Retina (tissue), 1 donor: ENCODE results near the gene GRAMD4.
"Not testable (repeated sequence)": the region's sequence is repeated elsewhere in the genome, so short reads cannot be mapped to it uniquely, and the experiment has no call there.

ENCODE experiments used
- DNase-seq: peaks from one replicate; pipeline ENCODE4 v3.0.0-alpha.2; 2016

The GRAMD4 gene

DNA sequence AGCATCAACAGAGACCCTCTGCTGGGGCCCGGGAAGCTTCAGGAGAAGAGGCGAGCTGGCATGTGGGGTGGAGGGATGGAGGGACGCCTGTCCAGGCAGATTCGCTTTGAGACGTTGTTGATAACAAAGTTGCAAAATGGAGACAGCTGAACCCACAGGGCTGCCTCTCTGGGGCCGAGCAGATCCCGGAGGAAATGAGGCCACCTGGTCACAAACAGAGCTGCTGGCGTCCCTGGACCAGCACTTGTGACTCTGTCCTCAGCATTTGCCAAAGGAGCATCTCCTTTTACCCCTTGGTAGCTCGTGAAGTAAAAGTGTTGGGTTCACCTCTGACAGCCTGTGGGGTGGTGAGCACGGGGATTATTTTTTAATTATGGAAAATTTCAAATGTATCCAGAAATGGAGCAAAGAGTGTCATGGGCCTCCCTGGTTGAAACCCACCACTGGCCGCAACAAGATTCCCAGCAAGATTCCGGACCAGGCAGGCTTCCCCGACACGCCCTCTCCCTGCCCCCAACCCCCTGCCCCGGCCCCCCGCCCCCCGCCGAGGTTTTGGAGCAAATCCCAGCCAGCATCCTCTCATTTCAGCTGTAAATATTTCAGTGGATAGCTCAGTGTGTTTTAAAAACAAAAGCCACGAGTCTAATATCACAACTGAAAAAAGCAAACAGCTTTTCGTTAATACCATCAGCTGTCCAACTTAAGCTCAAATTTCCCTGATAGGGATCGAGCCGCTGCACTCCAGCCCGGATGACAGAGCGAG, 20.3 kb downstream of the GRAMD4 start:
- DNase-seq = no peak

DNA sequence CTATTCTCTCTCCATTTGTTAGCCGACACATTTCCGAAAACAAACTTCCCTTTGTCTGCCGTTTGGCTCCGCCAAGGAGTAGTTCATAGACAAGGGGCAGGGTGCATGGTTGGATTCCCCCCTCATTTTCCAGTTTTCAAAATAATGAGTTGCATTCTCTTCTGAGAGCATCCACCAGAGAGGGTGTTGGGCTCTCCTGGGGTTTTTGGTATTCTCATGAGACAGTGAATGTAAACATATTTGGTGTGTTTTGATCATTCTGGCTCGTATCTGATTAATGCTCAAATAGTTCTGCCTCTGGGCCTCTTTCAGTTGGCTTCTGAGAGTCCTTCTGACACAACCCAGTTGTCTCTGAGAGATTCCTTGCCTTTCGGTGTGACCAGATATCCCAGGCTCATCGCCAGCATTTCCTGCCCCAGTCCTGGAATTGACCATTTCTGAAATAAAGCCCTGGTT, 21.7 kb downstream of the GRAMD4 start:
- DNase-seq = no peak

GRCh38 chr22:46642840-46643480, 22.8 kb downstream of the GRAMD4 start:
- not testable (repeated sequence) for DNase-seq

- DNase-seq = no peak
Measured at GRCh38 chr22:46646531-46647215, 26.5 kb downstream of the GRAMD4 start.

- DNase-seq = not testable (repeated sequence)
Measured at GRCh38 chr22:46648225-46648820, 28.1 kb downstream of the GRAMD4 start.

GRCh38 chr22:46649141-46650077, 29.2 kb downstream of the GRAMD4 start:
- DNase-seq = no peak

DNA sequence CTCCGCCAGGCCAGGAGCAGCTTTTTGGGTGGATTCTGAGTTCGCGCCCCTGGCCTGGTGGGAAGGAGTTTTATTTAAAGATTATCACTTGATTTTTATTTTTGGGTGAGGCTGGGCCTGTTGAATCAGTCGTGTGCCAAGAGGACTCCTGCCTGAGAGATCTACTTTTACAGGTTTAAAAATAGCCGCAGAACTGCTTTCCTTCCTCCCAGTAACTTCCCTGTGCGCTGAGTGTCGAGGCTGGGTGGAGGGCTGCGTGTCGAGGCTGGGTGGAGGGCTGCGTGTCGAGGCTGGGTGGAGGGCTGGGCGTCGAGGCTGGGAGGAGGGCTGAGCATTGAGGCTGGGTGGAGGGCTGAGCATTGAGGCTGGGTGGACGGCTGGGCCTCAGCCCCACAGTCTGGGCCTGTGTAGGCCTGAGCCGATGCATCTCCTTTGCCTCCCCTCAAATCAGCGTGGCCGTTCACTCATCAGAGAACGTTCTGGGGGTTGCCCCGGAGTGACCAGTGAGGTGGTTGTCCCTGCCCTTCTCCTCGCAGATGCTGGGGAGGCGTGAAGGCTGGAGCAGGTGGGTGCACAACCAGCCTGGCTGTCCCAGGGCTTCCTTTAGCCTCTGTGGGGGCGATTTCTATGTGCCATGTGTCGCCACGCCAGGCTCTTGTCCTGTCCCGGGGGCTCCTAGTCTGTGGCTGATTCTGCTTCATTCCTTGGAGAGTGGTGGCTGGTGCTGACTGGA, 30.1 kb downstream of the GRAMD4 start:
- no peak for DNase-seq

DNA sequence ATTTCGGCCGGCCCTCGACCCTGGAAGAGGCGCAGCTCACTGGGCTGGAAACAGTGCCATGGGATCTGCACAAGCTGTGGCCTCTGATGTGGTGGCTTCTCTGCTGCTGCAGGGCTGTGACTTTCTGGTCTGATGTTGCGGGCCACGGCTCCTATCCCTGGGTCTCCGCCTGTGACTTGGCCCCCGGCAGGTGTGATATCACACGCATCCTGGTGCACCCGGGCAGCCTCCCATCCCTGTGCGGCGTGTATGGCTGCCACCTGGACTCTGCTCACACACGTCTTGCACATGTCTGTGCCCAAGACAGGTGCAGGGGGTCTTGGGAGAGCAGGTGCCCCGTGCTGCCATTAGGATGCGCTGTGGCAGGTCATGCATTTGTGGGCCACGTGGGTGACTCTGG, 31.1 kb downstream of the GRAMD4 start:
- no peak for DNase-seq

DNA sequence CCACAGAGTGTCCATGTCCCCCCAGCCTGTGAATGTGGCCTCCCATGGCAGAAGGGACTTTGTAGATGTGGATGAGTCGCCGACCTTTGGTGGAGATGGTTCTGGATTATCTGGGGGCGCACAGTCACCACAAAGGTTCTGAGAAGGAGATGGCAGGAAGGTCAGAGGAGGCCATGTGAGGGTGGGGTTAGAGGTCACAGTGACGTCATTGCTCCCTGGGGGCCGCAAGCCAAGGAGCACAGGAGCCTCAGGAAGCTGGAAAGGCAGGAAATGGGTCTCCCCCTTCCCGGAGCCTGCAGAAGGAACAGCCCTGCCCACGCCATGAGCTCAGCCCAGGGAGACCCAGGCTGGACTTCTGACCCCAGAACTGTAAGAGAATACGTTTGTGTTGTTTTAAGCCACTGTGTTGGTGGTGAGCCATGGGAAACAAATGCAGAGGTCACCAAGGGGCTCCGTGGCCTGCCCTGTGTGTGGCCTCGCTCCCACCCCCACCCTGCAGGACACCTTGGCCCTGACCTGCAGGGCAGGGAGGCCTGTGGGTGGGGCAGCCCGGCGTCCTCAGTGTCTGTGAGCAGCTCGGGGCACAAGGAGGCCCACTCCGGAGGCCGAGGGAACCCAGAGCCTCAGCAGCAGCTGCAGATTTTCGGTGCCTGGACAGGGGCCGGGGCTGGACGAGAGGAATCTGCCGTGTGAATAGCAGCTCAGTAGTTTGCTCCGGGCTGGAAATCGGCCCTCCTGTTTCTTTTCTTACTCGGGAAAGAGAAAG, 32.1 kb downstream of the GRAMD4 start:
- DNase-seq = no peak

GRCh38 chr22:46652847-46653331, 32.7 kb downstream of the GRAMD4 start:
- DNase-seq = peak; percentile 72

DNA sequence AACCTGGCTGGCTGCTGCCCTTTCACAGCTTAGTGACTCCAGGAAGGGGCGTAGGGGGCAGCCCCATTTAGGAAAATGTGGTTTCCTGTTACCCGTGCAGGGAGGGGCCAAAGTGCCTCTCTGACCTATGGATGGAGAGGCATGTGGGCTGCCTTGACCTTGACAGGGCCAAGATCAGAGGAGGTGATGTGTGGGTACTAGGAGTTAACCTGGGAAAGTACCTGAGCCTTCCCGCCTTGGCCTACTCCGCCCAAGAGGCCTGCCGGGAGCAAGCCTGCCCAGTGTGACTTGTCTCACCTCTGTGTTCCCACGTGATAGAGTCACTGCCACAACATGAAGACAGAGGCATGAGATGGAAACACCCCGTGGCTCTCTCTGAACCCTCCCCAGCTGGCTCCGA, 33.4 kb downstream of the GRAMD4 start:
- no peak for DNase-seq

- no peak for DNase-seq
Measured at GRCh38 chr22:46654426-46654825, 34.2 kb downstream of the GRAMD4 start.

GRCh38 chr22:46654927-46655595, 34.9 kb downstream of the GRAMD4 start:
- no peak for DNase-seq

- no peak for DNase-seq
Measured at GRCh38 chr22:46655861-46656608, 35.8 kb downstream of the GRAMD4 start.

GRCh38 chr22:46656856-46657654, 36.9 kb downstream of the GRAMD4 start:
- no peak for DNase-seq

DNA sequence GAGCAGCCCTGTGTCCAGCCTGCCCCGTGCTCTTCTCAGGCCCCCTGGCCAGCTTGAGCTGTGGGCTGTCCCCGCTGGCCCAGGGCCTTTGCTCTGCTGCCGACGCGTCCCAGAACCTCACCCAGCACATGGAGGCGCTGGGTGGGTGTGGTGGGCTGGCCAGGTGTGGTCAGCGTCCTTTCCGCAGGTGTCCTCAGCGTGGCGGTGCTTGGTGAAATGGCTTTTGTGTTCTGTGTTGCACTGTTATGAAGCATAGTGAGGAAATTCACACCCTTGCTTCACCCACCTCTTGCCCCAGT, 37.4 kb downstream of the GRAMD4 start:
- DNase-seq = no peak

GRCh38 chr22:46657996-46658947, 38.1 kb downstream of the GRAMD4 start:
- no peak for DNase-seq
